Adipocyte (in vitro differentiated cells): Measurements from ENCODE around the gene AFG3L2.
"Not testable (repeated sequence)": the region's sequence is repeated elsewhere in the genome, so short reads cannot be mapped to it uniquely, and the experiment has no call there.

ENCODE experiments used
- DNase-seq: peaks from one replicate; pipeline ENCODE4 v3.0.0-alpha.2; 2015; ENCODE audit warnings: low read depth
- H3K27me3 ChIP-seq: replicated peaks from 2 replicates; pipeline ENCODE4 v1.7.0; 2013; ENCODE audit warnings: mild to moderate bottlenecking, low read length, moderate library complexity; ENCODE audit not compliant: control insufficient read depth, insufficient read depth
- H3K36me3 ChIP-seq: 2 replicates; pipeline ENCODE4 v1.7.0; 2013; ENCODE audit warnings: low read length, mild to moderate bottlenecking, moderate library complexity; ENCODE audit not compliant: control insufficient read depth, insufficient read depth, severe bottlenecking
- H3K4me1 ChIP-seq: 2 replicates; pipeline ENCODE4 v1.7.0; 2013; ENCODE audit warnings: mild to moderate bottlenecking, low read length, moderate library complexity; ENCODE audit not compliant: control insufficient read depth, insufficient read depth
- H3K4me3 ChIP-seq: 2 replicates; pipeline ENCODE4 v1.7.0; 2013; ENCODE audit warnings: mild to moderate bottlenecking, low read length, moderate library complexity
- H3K9ac ChIP-seq: 2 replicates; pipeline ENCODE4 v1.7.0; 2013; ENCODE audit warnings: mild to moderate bottlenecking, low read length, moderate library complexity
- H3K9me3 ChIP-seq: 2 replicates; pipeline ENCODE4 v1.7.0; 2013; ENCODE audit warnings: mild to moderate bottlenecking, low read length, moderate library complexity; ENCODE audit not compliant: control insufficient read depth

The AFG3L2 gene

DNA sequence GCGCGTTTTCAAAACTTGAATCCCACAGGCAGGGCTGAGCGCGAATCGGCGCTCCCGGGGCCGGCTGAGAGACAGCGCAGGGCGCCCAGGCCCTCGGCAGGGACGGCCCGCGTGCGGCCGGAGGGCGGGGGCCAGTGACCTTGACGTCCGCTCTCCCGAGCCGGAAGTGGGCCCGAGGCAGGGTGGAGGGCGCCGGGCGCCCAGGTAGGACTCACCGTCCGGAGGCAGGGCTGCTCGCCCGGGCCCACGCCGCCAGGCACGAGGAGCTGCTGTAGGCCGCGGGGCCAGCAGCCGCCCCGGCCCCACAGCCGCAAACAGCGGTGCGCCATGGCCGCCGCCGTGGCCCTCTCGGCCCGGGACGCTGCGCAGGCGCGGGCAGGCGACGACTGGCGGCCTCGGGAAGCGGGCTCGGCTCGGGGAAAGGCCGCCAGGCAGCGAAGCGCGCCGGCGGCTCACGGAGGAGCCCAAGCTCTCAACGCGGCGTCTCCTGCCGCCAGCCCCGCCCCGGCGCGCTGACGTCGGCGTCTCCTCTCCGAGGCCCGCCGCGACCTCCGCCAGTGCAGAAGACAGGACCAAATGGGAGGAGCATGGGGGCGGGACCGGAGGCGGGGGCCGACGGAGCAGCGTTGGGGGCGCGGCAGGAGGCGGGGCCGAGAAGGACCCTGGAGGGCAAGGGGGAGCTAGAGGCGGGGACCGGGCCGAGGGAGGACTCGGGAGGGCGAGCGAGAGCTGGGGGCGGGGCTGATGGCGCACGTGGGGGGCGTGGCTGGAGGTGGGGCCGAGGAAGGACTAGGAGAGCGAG lies at the start of gene AFG3L2:
TSS of gene AFG3L2 (minus strand) at position 474 of the 802 bp plus-strand sequence. CDS start at position 329, 145 bp downstream.
- Histone ChIP-seq H3K4me3 (peak within 1 kb of the TSS; percentile 95), H3K27me3 (no peaks in the 10 kb centered on the region), H3K9ac (peak within 1 kb of the TSS; percentile 97), H3K36me3 (peaks cover 7% of the 10 kb centered on the region), H3K9me3 (peaks cover 1% of the 10 kb centered on the region), H3K4me1 (peaks cover 42% of the 10 kb centered on the region)
- DNase-seq = peak; percentile 100

DNA sequence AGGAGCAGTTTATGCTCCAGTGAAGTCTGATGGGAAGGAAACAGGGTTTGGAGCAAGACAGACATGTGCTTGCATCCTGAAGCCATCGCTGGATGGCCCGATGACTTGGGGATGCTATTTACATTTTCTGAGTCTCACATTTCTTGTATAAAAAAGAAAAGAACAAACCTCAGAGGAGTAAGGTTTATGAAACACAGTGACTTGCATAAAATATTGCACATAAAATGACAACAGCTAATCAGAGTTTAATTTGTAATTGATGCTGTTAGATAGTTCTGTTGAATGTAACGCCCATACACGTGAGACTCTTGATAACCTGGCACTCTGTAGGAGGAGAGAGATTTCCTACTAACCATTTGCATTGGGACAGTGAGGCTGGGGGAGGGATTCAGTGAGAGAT lies 47.2 kb upstream of the AFG3L2 start:
- DNase-seq = no peak
- no peak overlapping the region for H3K9ac ChIP-seq
- H3K4me3 ChIP-seq = no peak overlapping the region
- H3K36me3 ChIP-seq = peaks cover 23% of the 10 kb centered on the region
- H3K4me1 ChIP-seq = peaks cover 3% of the 10 kb centered on the region
- H3K27me3 ChIP-seq = no peaks in the 10 kb centered on the region
- peaks cover 19% of the 10 kb centered on the region for H3K9me3 ChIP-seq

DNA sequence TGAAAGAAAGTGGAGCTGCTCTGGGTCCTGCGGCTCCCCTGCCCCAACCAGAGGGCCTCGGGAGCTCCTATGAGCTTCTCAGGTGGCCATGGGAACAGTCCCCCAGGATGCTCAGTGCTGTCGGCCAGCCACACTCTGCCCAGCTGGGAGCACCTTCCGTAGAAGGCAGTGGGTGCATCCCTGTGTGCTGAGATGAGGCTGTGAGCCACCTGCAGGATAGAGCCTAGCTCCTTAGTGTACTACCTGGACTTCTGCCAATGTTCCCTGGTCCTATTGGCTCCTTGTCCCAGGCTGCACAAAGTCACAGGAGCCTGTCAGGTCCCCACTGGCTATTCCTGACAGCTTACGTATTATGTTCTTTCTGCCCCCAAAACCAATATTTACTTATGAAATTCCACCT lies 46.8 kb upstream of the AFG3L2 start:
- H3K4me3 ChIP-seq = no peak overlapping the region
- H3K9ac ChIP-seq = no peak overlapping the region
- H3K27me3 ChIP-seq = no peaks in the 10 kb centered on the region
- H3K9me3 ChIP-seq = peaks cover 19% of the 10 kb centered on the region
- peaks cover 3% of the 10 kb centered on the region for H3K4me1 ChIP-seq
- no peak for DNase-seq
- peaks cover 20% of the 10 kb centered on the region for H3K36me3 ChIP-seq

DNA sequence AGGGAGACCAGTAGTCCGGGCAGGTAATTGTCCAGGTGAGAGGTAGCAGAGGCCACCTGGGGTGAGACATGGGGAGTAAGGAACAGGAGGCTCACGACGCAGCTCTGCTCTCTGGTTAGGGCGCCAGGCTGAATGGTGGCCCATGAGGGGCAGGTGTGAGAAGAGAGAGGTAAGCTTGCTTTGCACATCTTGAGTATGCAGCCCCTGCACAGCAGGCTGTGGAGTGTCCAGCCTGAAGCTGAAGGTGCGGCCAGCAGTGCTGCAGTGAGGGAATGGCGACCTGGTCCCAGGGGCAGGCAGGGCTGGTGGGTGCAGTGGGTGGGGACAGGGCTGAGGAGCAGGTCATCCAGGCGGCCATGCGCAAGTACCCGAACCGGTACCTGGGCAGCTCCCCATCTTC lies 46.4 kb upstream of the AFG3L2 start:
- Histone ChIP-seq H3K27me3 (no peaks in the 10 kb centered on the region), H3K36me3 (peaks cover 17% of the 10 kb centered on the region), H3K4me3 (no peak overlapping the region), H3K9ac (no peak overlapping the region), H3K9me3 (peaks cover 19% of the 10 kb centered on the region), H3K4me1 (peaks cover 3% of the 10 kb centered on the region)
- no peak for DNase-seq

DNA sequence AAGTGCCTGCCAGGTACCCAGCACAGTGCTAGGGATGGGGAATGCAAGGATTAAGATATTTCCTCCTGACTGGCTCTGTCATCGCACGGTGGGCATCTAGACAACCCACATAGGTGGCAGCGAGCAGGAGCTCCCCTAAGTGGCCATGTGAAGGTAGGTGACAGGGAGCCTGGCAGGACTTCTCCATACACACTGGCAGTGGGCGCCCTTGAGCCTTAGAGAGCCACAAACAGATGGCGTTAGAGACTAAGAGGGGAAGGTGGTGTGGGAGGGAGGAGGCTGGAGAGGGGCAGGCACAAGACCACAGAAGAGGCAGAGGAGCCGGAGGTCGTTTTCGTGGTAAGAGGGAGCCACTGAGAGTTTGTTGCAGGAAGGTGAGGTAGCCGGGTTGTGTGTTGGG lies 45.9 kb upstream of the AFG3L2 start:
- peaks cover 15% of the 10 kb centered on the region for H3K9me3 ChIP-seq
- H3K36me3 ChIP-seq = peaks cover 13% of the 10 kb centered on the region
- no peak for DNase-seq
- H3K4me1 ChIP-seq = peaks cover 3% of the 10 kb centered on the region
- no peaks in the 10 kb centered on the region for H3K27me3 ChIP-seq
- no peak overlapping the region for H3K9ac ChIP-seq
- no peak overlapping the region for H3K4me3 ChIP-seq

DNA sequence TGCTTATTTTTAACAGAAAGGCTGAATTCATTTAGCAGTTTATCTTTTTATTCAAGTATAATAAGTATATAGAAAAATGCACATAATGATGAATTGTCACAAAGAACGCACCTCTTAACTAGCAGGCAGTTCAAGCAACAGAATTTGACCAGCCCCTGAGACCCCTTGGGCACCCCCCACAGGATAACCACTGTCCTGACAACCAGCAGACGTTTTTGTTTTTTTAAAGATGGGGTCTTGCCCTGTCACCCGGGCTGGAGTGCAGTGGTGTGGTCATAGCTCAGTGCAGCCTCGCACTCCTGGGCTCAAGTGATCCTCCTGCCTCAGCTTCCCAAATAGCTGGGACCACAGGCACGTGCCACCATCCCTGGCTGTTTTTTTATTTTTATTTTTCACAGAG lies 44.7 kb upstream of the AFG3L2 start:
- no peak overlapping the region for H3K4me3 ChIP-seq
- H3K9me3 ChIP-seq = peaks cover 3% of the 10 kb centered on the region
- no peak overlapping the region for H3K9ac ChIP-seq
- DNase-seq = no peak
- no peaks in the 10 kb centered on the region for H3K27me3 ChIP-seq
- peaks cover 3% of the 10 kb centered on the region for H3K4me1 ChIP-seq
- H3K36me3 ChIP-seq = peaks cover 1% of the 10 kb centered on the region

DNA sequence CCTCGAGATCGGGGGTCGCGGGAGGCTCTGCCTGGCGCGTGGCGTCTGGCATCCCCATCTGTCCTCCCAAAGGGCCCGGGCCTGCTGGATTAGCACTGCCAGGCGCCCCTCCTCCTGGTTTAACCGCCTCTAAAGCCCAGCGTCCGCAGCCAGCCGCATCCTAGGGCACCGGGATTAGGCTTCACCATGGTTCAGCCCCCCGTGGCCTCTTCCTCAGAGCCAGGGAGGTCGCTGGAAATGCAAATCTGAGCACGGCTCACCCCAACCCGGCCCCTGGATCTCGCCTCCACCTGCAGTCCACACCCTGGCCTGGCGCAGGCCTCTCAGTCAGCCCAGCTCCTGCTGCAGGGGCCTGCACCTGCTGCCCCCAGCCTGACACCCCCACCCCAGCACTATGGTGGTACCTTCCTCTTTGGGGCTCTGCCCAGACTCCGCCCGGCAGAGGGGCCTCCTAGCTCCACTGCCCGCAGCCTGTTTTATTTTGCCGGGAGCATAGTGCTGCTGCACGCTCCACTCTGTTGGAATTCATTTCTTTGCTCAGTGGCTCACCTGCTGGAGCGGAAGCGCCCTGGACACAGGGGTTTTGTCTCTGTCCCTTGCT lies 43.9 kb upstream of the AFG3L2 start:
- no peak overlapping the region for H3K9ac ChIP-seq
- no peak for DNase-seq
- no peaks in the 10 kb centered on the region for H3K9me3 ChIP-seq
- no peak overlapping the region for H3K4me3 ChIP-seq
- H3K36me3 ChIP-seq = no peaks in the 10 kb centered on the region
- peaks cover 3% of the 10 kb centered on the region for H3K4me1 ChIP-seq
- no peaks in the 10 kb centered on the region for H3K27me3 ChIP-seq

DNA sequence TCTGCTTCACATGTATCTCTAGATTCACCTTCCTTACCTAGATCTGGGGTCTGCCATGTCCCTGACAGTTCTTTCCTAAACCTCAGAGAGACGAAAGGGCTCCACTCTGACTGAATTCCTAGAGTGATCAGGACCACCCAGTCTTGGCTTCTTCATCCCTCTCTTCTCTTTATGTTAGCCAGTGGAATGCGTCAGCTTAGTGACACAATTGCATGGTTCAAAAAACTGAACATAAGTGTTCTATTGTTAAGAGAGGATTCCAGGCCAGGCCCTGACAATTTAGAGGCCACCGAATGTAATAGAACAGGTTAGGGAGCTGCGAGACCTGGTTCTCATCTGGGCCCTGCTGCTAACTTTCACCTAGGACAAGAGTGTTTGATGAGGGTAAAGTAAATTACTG lies 40.7 kb upstream of the AFG3L2 start:
- Histone ChIP-seq H3K4me1 (peaks cover 13% of the 10 kb centered on the region), H3K27me3 (no peaks in the 10 kb centered on the region), H3K9ac (no peak overlapping the region), H3K4me3 (no peak overlapping the region), H3K9me3 (no peaks in the 10 kb centered on the region), H3K36me3 (no peaks in the 10 kb centered on the region)
- DNase-seq = no peak

DNA sequence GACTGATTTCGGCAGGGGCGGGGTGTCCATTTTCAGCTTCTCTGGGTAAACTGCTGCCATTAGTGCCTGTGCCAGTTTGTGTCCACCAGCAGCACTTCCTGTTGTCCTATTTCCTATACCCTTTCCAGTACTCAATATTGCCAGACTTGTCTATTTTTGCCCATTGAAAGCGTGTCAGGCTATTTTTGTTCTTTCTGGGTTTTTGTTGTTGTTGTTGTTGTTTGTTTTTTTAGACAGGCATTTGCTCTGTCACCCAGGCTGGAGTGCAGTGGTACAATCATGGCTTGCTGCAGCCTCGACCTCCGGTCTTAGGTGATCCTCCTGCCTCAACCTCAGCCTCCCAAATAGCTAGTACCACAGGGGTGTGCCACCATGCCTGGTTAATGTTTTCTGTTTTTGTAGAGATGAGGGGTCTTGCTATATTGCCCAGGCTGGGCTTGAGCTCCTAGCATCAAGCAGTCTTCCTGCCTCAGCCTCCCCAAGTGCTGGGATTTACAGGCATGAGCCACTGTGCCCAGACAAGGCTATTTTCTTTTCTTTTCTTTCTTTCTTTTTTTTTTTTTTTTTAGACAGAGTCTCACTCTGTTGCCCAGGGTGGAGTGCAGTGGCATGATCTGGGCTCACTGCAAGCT lies 39.2 kb upstream of the AFG3L2 start:
- DNase-seq = no peak
- Histone ChIP-seq H3K36me3 (no peaks in the 10 kb centered on the region), H3K4me1 (peaks cover 13% of the 10 kb centered on the region)

DNA sequence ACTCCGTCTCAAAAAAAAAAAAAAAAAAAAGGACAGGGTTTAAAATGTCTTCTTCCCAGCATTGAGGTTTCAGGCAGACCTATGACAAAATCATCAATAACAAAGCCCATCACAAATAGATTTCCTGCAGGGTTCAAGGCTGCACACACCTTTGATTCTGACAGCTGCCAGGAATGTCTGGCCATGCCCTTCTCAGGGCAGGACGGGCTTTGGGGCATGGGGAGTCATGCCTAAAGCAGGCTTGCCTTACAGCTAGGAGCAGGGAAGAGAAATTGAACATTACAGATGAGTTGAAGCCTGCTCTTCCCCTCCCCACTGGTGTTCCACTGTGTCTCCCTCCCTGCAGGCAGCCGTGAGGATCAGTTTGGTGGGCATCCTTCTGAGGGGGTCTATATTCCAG lies 34.4 kb upstream of the AFG3L2 start:
- Histone ChIP-seq H3K9me3 (no peaks in the 10 kb centered on the region), H3K27me3 (no peaks in the 10 kb centered on the region), H3K36me3 (no peaks in the 10 kb centered on the region), H3K4me1 (peaks cover 17% of the 10 kb centered on the region), H3K9ac (no peak overlapping the region), H3K4me3 (no peak overlapping the region)
- no peak for DNase-seq

More for the DNA sequence above, 39.2 kb upstream of the AFG3L2 start:
- no peaks in the 10 kb centered on the region for H3K27me3 ChIP-seq
- no peak overlapping the region for H3K4me3 ChIP-seq
- peak overlapping the region; percentile 27 for H3K9ac ChIP-seq
- H3K9me3 ChIP-seq = no peaks in the 10 kb centered on the region

DNA sequence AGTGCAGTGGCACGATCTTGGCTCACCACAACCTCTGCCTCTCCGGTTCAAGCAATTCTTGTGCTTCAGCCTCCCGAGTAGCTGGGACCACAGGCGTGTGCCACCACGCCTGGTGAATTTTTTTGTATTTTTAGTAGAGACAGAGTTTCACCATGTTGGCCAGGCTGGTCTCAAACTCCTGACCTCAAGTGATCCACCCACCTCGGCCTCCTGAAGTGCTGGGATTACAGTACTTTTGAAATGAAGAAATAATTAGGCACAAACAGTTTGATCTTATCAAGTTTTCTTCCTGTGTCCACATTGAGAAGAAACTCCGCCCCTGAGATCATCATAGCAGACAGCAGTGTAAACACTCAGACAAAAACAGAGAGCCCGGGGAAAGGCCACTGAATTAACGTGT lies 33.7 kb upstream of the AFG3L2 start:
- H3K4me3 ChIP-seq, H3K27me3 ChIP-seq, DNase-seq, H3K9ac ChIP-seq, H3K36me3 ChIP-seq, H3K9me3 ChIP-seq: not testable (repeated sequence)
- peaks cover 17% of the 10 kb centered on the region for H3K4me1 ChIP-seq
